CD14-positive monocyte (primary cell): ENCODE data around the gene PTPRO. TPM values are rescaled to one million over a fixed set of nuclear protein-coding genes. Genes with fewer than 3 reads are reported as not detected.

Experiments used
- DNase-seq, 3 donors: peaks; one replicate each; pipeline ENCODE4 v3.0.0-alpha.2; 2011 to 2022
- H2AFZ ChIP-seq: 2 replicates; pipeline ENCODE4 v1.6.0; 2012; ENCODE audit warnings: mild to moderate bottlenecking, low read depth, low read length, inconsistent platforms; ENCODE audit not compliant: insufficient read depth, poor library complexity, severe bottlenecking
- H3K27ac ChIP-seq, 2 donors: 1 replicate in 1 of 2; 2 replicates in 1 of 2; pipeline ENCODE4 v1.5.1; 2012 to 2013; ENCODE audit warnings: low read length in 2 of 2, control low read depth in 1 of 2, inconsistent platforms in 1 of 2, low read depth in 1 of 2, mild to moderate bottlenecking in 1 of 2
- H3K27me3 ChIP-seq, 2 donors: one replicate each; pipeline versions ENCODE4 v1.6.0 to v1.6.1; 2011 to 2013; ENCODE audit warnings: low read length in 2 of 2; ENCODE audit not compliant: control insufficient read depth in 2 of 2, insufficient read depth in 2 of 2
- H3K36me3 ChIP-seq, 2 donors: replicated peaks in 1 of 2; 1 replicate in 1 of 2; 2 replicates in 1 of 2; pipeline versions ENCODE4 v1.5.1 to v1.6.1; 2012 to 2013; ENCODE audit warnings: low read length in 2 of 2, control low read depth in 1 of 2, inconsistent platforms in 1 of 2, mild to moderate bottlenecking in 1 of 2; ENCODE audit not compliant: insufficient read depth in 2 of 2, control insufficient read depth in 1 of 2
- H3K4me1 ChIP-seq, 2 donors: 1 replicate in 1 of 2; 2 replicates in 1 of 2; pipeline versions ENCODE4 v1.5.1 to v1.6.1; 2012 to 2013; ENCODE audit warnings: low read length in 2 of 2, control low read depth in 1 of 2, inconsistent platforms in 1 of 2, mild to moderate bottlenecking in 1 of 2, moderate library complexity in 1 of 2; ENCODE audit not compliant: insufficient read depth in 2 of 2, control insufficient read depth in 1 of 2
- H3K4me2 ChIP-seq: replicated peaks from 2 replicates; pipeline ENCODE3; 2012; ENCODE audit warnings: low read length, moderate library complexity, mild to moderate bottlenecking; ENCODE audit not compliant: poor library complexity, severe bottlenecking; ENCODE audit errors: extremely low read depth
- H3K4me3 ChIP-seq, 3 experiments: fragments of 200-600 bp in 1 of 3; sonication (generic) in 1 of 3; replicated peaks in 1 of 3; 1 replicate in 2 of 3; 2 replicates in 1 of 3; pipeline ENCODE4 v1.5.1; 2011 to 2013; ENCODE audit warnings: low read length in 3 of 3, mild to moderate bottlenecking in 3 of 3, control low read depth in 2 of 3, low read depth in 2 of 3, inconsistent platforms in 1 of 3, moderate library complexity in 1 of 3
- H3K79me2 ChIP-seq: 2 replicates; pipeline ENCODE4 v1.6.0; 2012; ENCODE audit warnings: mild to moderate bottlenecking, control low read depth, inconsistent platforms, low read length, moderate library complexity; ENCODE audit not compliant: insufficient read depth
- H3K9ac ChIP-seq: 2 replicates; pipeline ENCODE4 v1.6.0; 2017; ENCODE audit warnings: low read length, mild to moderate bottlenecking; ENCODE audit not compliant: insufficient read depth, poor library complexity, severe bottlenecking
- H3K9me3 ChIP-seq, 2 donors: replicated peaks in 1 of 2; 1 replicate in 1 of 2; 2 replicates in 1 of 2; pipeline versions ENCODE4 v1.5.1 to v1.6.1; 2012 to 2013; ENCODE audit warnings: low read length in 2 of 2, control low read depth in 1 of 2; ENCODE audit not compliant: control insufficient read depth in 1 of 2, insufficient read depth in 1 of 2
- H4K20me1 ChIP-seq: 2 replicates; pipeline ENCODE4 v1.6.0; 2012; ENCODE audit warnings: mild to moderate bottlenecking, low read length, control low read depth, moderate library complexity; ENCODE audit not compliant: insufficient read depth
- H3K27ac Mint-ChIP-seq, 7 donors: one replicate each; pipeline ENCODE4 v1.8.0; 2020; ENCODE audit warnings: mild to moderate bottlenecking in 7 of 7, mixed read lengths in 7 of 7, moderate library complexity in 6 of 7, inconsistent platforms in 2 of 7
- H3K27me3 Mint-ChIP-seq, 3 donors: one replicate each; pipeline ENCODE4 v1.8.0; 2021 to 2022; ENCODE audit warnings: low read depth in 3 of 3, mild to moderate bottlenecking in 3 of 3, mixed read lengths in 3 of 3, moderate library complexity in 3 of 3, inconsistent platforms in 1 of 3
- H3K36me3 Mint-ChIP-seq, 2 donors: one replicate each; pipeline ENCODE4 v1.8.0; 2020; ENCODE audit warnings: mixed read lengths in 2 of 2, inconsistent platforms in 1 of 2, mild to moderate bottlenecking in 1 of 2
- H3K4me1 Mint-ChIP-seq: one replicate; pipeline ENCODE4 v1.8.0; 2020; ENCODE audit warnings: mild to moderate bottlenecking, mixed read lengths
- H3K4me3 Mint-ChIP-seq, 2 donors: one replicate each; pipeline ENCODE4 v1.8.0; 2020; ENCODE audit warnings: mild to moderate bottlenecking in 2 of 2, mixed read lengths in 2 of 2, moderate library complexity in 1 of 2
- H3K9me3 Mint-ChIP-seq, 7 donors: one replicate each; pipeline ENCODE4 v1.8.0; 2020 to 2022; ENCODE audit warnings: mixed read lengths in 7 of 7, mild to moderate bottlenecking in 6 of 7, moderate library complexity in 6 of 7, inconsistent platforms in 2 of 7
- CTCF ChIP-seq: fragments of 200-600 bp; IDR thresholded peaks from one replicate; pipeline ENCODE4 v1.8.0; 2022; ENCODE audit warnings: antibody characterized with exemption, mild to moderate bottlenecking
- WGBS: methylation state at CpG from one replicate; pipeline ENCODE4 v1.1.5; 2013; ENCODE audit warnings: missing lambda C conversion rate; ENCODE audit not compliant: insufficient coverage; 5-methylcytosine and 5-hydroxymethylcytosine counted together
- intact Hi-C, 2 donors: fragments of 100-400 bp; cut with micrococcal nuclease; formaldehyde crosslinking; loops; one replicate each; pipeline versions ENCODE4 v1.15.0 to v1.15.1; 2023
- polyA plus RNA-seq, 3 donors: library from polyadenylated mRNA; depleted of rRNA in 1 of 3; unstranded in 2 of 3; stranded (reverse) in 1 of 3; fragments of 300-500 nt in 2 of 3; fragments of >200 nt in 1 of 3; fragmentation: Illumina TruSeq in 2 of 3; gene quantifications; 1 replicate in 2 of 3; 2 replicates in 1 of 3; pipeline ENCODE4 v1.2.3, GENCODE V29; 2012 to 2021

The PTPRO gene
- polyA plus RNA-seq, 3 donors = 3.1 to 12.0 (median 4.7) TPM

- Histone ChIP-seq H3K4me1 (no peaks in the 10 kb centered on the region), H3K4me3 (no peak overlapping the region), H3K9me3 (peaks cover 0 to 8% of the 10 kb centered on the region in 2 donors), H3K79me2 (no peaks in the 10 kb centered on the region), H3K36me3 (no peaks in the 10 kb centered on the region), H2AFZ (no peak overlapping the region), H3K27me3 (no peaks in the 10 kb centered on the region), H3K9ac (no peak overlapping the region), H3K27ac (no peak overlapping the region), H4K20me1 (no peaks in the 10 kb centered on the region), H3K4me2 (no peak overlapping the region)
- no peak for TF ChIP-seq CTCF
- H3K27me3 Mint-ChIP-seq = peaks cover 0 to 4% (median 2%) of the 10 kb centered on the region in 3 donors
- H3K27ac Mint-ChIP-seq = no peak overlapping the region
- WGBS = 100% methylated on average over 2 of the region's 4 CpGs
- no peaks in the 10 kb centered on the region for H3K36me3 Mint-ChIP-seq
- DNase-seq = no peak
- intact Hi-C loops = no loop called here
- H3K4me3 Mint-ChIP-seq = no peak overlapping the region
- H3K4me1 Mint-ChIP-seq = peaks cover 2% of the 10 kb centered on the region
- H3K9me3 Mint-ChIP-seq = peaks cover 2 to 14% (median 5%) of the 10 kb centered on the region in 7 donors
Observed at GRCh38 chr12:15620741-15621539, 298.6 kb downstream of the PTPRO start.

GRCh38 chr12:15625075-15625474, 302.8 kb downstream of the PTPRO start:
- Mint-ChIP-seq H3K27ac (no peak overlapping the region), H3K36me3 (no peaks in the 10 kb centered on the region), H3K4me1 (peaks cover 9% of the 10 kb centered on the region), H3K4me3 (no peak overlapping the region), H3K9me3 (peaks cover 0 to 2% (median 0%) of the 10 kb centered on the region in 7 donors), H3K27me3 (peaks cover 0 to 4% (median 2%) of the 10 kb centered on the region in 3 donors)
- Histone ChIP-seq H3K79me2 (no peaks in the 10 kb centered on the region), H3K9me3 (no peaks in the 10 kb centered on the region), H3K27me3 (no peaks in the 10 kb centered on the region), H3K9ac (no peak overlapping the region), H3K4me2 (no peak overlapping the region), H3K4me3 (no peak overlapping the region), H3K36me3 (no peaks in the 10 kb centered on the region), H3K27ac (no peak overlapping the region), H3K4me1 (peaks cover 0 to 6% of the 10 kb centered on the region in 2 donors), H2AFZ (no peak overlapping the region), H4K20me1 (no peaks in the 10 kb centered on the region)
- no peak for TF ChIP-seq CTCF
- intact Hi-C loops = no loop called here
- no peak for DNase-seq
- WGBS = 92% methylated on average over 1 of the region's 2 CpGs
